SKM-1 (cell line): ENCODE data around the gene LIN7A.
"Not testable (repeated sequence)": the region's sequence is repeated elsewhere in the genome, so short reads cannot be mapped to it uniquely, and the experiment has no call there.

Source experiments
- DNase-seq: peaks from one replicate; lab custom pipeline; 2025; ENCODE audit not compliant: unreplicated experiment; lab: John Stamatoyannopoulos, UW

Gene LIN7A

DNA sequence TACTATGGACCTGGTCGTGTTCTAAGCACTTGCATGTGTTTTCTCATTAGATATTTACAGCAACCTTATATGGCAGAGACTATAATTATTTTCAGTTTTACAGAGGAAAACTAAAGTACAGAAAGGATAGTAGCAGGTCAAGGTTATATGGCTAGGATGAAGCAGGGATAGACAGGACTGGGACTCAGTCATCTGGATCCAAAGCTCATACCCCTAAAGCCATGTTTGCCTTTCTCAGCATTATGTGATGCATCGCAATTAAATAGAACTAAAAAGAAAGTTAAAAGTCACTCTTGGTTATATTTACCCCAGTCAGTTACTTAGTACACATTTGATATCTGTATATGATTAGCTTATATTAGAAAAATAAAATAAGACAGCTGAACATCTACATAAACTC is 13.3 kb downstream of the LIN7A start:
- no peak for DNase-seq

DNA sequence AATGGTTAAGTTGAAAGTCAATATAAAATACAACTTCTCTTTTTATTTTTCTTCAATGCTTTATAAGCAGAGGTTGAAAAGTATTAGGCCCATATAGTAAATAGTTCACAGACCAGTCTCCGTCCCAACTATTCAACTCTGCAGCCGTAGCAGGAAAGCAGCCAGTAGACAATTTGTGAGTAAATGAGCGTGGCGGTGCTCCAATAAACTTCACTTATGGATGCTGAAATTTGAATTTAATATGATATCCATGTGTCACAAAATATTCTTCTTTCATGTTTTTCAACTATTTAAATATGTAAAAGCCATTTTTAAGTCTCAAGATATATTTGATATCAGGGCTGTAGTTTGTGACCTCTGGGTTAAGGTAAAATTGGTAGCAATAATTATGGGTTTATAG is 17.7 kb downstream of the LIN7A start:
- DNase-seq, result no peak

DNA sequence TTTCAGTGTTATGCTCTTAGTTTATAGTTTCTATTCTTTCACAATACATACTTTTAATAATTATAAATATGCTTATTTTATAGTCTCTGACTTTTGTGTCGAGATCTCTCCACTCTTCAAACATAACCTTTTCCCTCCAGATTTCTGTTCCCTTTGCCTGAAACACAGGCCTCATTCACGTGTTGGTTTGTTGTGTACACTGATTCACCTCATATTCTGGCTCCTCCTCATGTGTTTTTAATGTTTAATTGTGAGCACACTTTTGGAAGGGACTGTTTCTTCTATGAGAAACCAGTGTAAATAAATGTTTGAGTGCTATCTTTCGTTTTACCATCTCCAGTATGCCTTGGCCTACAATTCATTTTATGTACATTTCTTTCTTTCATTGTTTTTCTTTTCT is 20.1 kb downstream of the LIN7A start:
- no peak for DNase-seq

DNA sequence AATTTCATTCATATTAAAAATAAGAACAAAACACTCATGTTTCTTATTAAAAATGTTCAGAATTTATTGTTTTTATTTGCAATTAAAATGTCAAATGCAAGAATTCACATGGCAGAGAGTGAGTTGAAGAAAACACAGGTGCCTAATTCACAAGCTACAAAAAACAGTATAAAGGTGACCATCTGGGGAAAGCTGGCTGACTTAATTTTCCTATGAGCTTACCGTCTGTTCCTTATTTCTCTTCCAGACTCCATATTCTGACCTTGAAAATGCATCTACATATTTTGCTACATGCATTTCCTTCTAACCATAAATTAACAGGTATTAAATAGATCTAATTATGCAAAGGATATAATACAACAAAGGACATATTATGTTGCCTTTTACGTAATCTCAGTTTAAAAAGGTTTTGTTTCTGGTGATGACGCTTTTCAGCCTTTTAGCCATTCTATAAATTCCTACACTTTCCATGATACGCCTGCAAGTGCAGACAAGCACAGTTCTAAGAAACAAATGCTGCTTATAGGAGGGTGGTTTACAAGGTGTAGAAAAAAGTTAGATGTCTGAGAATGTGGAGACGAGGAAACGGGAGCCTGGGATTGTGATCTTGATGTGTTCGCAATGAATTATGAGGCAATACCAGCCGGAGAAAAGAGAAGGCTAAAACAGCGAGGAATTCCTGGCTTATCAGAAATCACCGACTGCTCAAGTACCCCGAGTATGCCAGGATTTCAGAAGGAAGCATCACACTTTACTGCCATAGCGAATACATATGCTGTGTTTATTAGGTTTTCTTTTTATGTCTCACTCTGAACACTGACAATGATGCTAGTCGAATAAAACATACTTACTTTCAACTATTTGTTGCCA is 24.6 kb downstream of the LIN7A start:
- DNase-seq, result no peak

DNA sequence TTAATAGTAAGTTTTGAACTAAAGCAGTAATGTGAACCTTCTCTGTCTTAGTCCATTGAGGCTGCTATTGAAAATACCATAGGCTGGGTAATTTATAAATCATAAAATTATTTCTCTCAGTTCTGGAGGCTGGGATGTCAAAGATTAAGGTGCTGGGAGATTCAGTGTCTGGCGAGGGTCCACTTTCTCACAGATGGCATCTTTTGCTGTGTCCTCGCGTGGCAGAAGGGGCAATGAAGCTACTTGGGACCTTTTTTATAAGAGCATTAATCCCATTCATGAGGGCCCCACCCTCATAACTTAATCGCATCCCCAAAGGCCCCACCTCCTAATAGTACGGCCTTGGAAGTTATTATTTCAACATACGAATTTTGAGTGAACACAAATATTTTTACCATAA is 28.4 kb downstream of the LIN7A start:
- DNase-seq, result no peak

DNA sequence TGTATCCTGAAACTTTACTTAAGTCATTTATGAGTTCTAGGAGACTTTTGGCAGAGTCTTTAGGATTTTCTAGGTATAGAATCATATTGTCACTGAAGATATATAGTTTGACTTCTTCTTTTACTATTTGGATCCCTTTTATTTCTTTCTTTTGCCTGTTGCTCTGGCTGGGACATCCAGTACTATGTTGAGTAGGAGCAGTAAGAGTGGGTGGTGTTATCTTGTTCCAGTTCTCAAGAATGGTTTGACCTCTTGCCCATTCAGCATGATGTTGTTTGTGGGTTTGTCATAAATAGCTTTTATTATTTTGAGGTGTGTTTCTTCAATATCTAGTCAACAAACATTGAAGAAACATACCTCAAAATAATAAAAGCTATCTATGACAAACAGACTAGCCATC is 35.0 kb downstream of the LIN7A start:
- no peak for DNase-seq

DNA sequence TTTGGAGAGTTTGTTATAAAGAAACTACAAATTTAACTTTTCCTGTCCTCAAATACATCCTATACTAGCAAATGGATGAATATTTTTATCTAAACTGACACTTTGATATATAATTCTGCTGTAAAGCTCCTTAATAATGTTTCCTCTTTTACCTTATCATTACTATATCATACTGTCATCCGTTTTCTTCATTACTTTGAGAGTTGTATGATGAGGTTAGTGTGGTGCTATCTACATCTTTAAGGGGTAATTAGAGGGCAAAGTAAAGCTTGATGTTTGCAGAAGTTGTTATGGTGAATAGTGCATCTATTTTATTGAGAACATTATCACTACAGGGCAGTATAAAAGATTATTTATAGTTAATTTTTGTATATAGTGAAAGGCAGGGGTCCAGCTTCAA is 36.1 kb downstream of the LIN7A start:
- DNase-seq, result no peak

DNA sequence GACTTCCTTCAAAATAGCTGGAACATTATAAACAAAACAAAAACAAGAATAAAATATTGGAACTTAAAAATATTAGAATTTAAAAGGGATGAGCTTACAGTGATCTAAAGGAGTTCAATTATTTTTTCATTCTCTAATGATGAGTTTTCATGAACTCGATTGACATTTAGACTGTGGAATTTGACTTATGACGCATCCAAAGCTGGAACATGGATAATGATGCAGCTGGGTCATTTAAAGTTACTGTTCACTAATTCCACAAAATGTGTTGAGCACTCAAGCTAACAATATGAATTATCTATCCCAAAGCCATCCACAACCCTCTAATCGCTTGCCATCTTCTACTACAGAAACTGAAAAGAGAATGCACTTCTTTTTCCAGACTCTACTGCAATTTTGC is 42.5 kb downstream of the LIN7A start:
- DNase-seq, result no peak

DNA sequence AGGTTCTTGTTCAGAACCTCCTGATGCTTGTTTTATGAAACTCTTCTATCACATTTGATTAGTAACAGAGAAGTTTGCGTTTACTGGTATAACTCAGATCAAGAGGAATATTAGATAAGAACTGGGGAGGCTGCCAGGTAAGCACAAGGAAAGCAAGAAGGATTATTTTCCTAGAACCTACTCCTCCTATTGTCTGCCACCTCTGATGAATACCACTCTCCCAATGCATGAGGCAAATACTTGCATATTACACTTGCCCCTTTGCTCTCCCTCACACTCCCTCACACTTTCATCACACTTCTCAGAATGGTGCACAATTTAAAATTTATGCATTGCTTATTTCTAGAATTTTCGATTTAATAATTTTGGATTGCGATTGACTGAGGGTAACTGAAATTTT is 43.6 kb downstream of the LIN7A start:
- DNase-seq, result no peak

DNA sequence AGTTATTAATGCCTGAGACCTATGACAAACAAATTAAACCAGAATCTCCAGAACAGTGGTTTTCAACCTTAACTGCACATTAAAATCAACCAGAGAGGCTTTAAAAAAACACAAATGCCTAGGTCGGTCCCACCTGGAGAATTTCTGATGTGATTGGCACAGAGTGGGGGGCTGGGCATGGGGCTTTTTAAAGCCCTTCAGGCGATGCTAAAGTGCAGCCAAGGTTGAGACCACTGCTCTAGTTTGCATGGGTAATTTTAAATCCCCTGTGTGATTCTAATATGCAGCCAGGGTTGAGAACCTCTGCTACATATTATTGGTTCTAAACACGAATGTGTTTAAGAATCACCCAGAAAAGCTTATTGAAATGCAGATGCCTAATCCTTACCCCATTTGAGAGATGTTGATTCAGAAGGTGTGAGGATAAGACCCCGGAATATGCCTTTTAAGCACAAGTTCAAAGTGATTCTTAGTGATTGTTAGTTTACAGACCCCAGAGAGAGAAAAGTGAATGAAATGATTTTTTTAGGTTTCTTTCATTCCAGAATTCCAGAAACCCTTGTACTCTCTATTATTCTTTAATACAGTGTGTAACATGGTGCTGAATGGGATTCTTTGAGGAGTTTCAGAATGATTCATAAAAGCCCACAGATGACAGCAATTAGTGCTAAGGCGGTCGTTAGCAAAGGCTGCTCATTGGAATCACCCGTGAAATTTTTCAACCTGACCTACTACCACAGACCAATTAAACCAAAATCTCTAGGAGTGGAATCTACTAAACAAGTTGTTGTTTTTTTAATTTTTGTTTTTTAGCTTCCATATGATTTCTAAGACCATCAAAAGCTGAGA is 44.9 kb downstream of the LIN7A start:
- DNase-seq, result no peak

DNA sequence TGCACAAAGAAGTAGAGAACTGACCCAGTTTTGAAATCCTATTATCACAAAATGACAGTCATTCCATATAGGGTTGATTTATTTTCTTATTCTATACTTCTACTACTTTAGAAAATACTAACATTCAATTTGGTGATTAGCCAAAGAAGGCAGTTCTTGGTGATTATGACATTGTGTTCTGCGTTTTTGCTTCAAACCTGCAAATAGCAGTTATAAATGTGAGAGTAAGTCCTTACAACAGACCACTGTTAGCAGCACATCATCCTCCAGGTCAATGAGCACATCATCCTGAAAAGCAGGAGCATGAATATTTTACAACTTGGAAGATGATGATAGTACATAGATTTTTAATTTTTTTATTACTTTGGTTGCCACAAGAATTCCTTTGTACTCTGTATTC is 53.1 kb downstream of the LIN7A start:
- DNase-seq, result no peak

DNA sequence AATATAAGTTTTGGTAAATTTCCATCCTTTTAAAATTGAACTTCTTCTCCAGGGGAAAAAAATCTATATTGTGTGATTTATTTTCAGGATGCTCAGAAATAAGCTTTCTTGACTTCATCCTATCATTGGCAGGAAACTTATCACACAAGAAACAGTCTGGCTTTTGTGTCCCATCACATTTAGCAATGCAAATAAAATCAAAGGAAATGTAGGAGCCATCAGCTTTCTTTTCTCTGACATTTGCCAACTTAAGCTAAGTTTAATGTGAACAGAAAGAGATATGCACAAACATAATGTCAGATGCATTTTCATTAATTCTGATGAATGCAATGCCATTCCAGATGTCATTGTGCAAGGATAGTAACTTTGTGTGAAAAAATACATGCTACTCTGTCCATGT is 56.6 kb downstream of the LIN7A start:
- no peak for DNase-seq

DNA sequence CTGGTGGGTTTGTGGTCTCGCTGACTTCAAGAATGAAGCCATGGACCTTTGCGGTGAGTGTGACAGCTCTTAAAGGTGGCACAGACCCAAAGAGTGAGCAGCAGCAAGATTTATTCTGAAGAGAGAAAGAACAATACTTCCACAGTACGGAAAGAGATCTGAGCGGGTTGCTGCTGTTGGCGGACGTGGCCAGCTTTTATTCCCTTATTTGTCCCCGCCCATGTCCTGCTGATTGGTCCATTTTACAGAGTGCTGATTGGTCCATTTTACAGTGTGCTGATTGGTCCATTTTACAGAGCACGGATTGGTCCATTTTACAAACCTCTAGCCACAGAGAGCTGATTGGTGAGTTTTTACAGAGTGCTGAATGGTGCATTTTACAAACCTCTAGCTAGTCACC is 59.3 kb downstream of the LIN7A start:
- not testable (repeated sequence) for DNase-seq

DNA sequence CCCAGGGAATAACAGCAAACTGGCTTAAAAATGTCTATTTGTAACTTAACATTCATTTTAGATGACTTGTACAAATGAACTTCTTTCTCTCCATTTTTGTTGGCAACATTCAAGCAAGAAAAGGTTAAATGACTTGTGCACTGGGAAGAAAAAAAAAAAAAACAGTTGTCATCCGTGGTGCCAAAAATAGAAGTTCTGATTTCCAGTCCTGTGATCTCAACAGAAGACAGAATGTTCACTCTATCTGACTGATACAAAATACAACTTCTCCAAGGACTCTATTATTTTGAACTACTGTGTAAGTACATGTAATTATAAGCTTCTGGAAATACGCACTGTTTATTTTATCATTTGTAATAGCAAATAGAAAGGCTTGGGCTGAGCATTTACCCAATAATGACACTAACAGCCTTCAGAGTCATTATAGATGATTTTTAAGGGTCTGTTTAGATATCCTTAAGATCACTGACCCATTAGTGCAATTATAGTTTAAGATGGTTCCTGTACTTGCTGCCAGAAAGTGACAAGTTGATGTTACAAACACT is 59.9 kb downstream of the LIN7A start:
- DNase-seq, result no peak

DNA sequence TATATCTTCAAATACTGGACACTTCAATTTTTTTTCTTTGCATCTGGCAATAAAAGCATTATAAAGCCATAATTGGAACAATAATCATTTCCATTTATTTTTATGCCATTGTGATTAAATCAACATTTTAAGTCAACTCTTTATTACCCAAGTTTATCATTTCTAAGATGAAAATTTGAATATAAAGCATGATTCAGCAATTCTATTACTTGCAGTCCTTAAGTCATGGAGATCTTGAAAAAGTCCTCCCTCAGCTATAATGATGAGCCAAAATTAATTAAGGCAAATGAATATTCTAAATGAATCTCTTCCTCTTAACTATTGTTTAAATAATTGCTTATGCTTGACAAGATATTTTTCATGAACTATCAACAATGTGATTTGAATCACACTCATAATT is 65.7 kb downstream of the LIN7A start:
- no peak for DNase-seq

DNA sequence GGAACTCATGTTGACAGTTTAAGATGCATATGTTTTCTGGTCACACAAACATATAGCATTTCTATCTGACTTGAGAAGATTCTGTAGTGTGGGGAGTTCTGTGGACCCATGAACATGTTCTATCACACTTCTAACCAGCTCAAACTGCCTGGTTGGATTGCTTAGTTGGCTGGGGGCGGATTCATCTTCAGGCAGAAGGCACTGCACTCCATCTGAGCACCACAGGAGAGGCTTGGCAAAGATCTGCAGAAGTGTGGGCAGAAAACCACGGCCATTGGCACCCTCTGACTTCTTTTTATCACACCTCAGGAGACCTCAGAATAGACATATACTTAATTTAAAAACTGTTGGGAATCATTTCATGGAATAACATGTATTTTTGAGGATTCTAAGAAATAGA is 68.5 kb downstream of the LIN7A start:
- DNase-seq, result no peak

DNA sequence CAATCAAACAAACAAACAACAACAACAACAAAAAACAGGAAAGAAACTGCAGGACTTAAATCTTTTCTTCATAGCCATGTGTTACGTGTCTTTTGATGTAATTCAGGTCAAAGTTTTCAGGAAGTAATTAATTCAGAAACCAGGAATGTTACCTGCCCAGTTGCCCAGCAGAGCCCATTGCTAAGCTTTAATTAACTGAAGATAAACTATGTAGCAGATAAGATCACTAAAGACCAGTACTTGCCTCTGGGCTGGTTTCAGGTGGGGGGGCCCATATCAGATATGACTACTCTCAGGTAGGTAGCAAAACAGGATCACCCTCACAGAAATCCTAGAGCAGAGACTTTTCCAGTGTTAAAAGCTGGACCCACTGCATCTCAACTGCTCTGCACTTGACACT is 69.2 kb downstream of the LIN7A start:
- no peak for DNase-seq

DNA sequence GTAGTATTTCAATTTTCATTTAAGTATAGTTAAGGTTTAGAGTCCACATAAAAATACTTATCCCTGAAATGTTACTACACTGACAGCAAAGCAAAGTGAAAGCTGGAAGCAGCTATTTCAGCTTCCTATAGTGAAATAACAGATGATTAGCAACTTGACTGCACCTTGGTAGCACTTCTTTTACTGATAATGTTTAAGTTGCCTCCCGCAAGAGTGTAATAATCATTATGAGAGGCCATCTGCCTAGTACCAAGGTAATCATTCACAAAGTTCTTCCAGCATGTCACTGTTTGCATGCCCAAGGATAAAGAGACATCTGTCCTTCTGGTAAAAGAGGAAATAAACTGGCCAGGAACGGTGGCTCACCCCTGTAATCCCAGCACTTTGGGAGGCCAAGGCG is 69.8 kb downstream of the LIN7A start:
- no peak for DNase-seq

DNA sequence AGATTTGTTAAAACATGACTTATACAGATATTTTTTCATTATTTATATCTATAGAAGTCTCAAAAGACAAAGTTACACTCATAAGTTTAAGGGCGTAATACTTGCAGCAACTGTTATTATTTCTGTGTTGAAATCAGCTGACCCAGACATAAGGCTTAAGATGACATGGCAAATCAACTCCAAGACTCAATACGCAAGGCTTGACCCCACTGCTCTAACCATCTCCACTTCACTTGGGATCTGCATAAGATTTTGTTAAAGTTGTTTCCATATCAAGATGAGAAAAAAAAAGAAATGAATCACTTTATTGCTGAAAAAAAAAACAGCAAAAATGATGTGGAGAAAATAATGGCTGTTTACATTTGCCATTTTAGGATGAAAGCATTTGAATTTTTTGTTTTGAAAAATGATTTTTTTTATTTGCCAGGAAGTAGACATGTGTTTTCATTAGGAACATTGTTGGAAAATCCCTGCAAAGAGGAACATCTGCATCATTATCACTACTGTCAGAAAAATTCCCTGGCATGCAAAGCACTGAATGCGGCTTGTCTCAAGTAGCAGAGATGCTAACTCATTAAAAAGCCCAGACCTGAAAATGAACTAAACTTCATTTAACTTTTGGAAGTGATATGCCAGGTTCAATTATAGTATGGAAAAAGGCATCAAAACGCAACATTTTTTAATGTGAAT is 73.5 kb downstream of the LIN7A start:
- no peak for DNase-seq

DNA sequence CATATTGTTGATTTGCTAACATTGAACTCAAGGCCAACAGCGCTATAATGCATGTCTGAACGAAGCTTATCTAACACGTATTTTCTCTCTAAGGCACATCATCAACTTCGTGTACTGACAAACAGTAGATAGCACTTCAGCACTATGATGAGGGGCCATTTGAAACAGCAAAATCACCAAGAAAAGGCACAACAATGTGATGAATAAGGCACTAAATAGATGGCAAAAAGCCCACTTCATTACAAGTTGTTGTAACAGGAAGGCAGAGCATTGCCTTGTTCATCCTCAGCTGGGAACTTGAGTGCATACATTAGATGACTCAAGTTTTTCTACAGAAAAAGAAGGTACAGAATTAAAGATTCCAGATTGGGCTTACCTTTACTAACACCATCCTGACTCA is 75.2 kb downstream of the LIN7A start:
- no peak for DNase-seq

DNA sequence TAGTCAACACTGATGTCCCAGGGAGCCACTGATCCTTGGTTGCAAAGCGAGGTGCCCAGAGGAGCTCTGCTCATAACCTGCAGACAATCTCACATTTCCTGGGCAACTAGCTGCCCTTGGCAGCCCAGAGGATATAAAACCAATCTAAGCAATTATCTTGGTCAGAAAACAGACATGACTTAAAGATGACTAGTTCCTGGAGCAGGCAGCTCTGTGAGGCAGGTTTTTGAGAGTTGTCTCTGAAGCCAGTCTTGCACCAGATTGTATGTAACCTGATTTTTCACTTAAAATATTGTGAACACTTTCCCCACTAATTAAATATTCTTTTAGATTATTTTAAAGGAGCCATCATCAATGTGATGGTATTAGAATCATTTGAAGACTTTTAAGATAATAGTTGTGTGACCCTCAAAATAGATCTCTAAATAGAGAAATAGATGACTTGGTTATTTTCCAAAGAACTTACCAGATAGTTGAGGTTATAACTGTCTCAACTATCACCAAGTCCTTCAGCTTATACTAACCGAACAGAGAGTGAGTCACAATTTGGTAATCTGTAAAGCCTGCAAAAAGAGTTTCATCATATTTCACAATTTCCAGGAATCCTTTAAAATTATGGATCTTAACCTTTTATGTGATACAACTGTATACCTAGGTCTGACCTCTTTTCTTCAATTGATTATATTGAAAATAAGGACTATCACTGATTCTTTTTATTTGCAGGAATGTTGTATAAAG is 75.9 kb downstream of the LIN7A start:
- DNase-seq, result no peak
